ENCODE measurements around the gene FZD1. TPM values are rescaled to one million over a fixed set of nuclear protein-coding genes. Genes with fewer than 3 reads are reported as not detected.
A peak's percentile ranks its signal among the peaks of the same experiment; 100 is the strongest.

The FZD1 gene
- total RNA-seq, 2 donors from 2014 or later: 26.6 to 56.9 TPM

DNA sequence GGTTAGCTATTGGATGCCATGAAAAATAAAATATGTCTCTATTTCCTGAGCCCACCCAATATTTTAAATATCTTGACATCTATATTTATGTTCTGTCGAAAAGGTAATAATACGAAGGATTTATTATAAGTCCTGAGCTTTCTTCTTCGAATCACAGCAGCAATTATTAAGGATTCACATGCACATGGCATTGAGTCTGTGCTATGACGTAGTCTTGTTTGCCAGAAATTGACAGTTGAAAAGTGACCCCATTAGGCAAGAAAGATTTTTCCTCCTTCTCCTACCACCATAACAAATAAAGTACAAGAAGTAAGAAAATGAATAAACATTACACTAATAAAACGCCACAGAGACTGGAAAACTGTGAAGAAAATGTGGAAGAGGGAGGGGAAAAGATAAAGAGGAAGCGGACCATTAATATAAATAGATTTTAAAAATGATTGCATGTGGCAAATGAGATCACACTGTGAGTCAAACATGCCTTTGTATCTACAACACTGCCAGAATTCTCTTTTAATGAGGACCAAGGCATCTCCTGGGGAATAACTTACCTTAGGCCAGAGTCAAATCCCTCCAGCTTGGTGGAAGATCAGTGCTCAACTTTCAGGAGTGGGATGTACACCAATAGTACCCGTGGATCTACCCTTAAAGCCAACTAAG lies 21.6 kb downstream of the FZD1 start:
- Histone ChIP-seq H3K4me1 (replicated peaks) (no peaks in the 10 kb centered on the region), H3K27ac (no peak overlapping the region), H3K9me3 (no peaks in the 10 kb centered on the region), H3K27me3 (replicated peaks; ENCODE audit: insufficient read depth) (no peaks in the 10 kb centered on the region), H3K36me3 (no peaks in the 10 kb centered on the region), H3K4me3 (no peak overlapping the region)
- intact Hi-C loops (cut with DNase I): loop anchor here (10.0 kb wide), 1 partner anchor 59 kb away; no protein-coding TSS in a partner anchor
- DNase-seq (ENCODE audit: low spot score): no peak
- WGBS: 52% methylated on average over 7 of the region's 7 CpGs
- no peak for TF ChIP-seq POLR2AphosphoS5 (IDR thresholded peaks at IDR 0.05)
- TF ChIP-seq, protein P1, sequence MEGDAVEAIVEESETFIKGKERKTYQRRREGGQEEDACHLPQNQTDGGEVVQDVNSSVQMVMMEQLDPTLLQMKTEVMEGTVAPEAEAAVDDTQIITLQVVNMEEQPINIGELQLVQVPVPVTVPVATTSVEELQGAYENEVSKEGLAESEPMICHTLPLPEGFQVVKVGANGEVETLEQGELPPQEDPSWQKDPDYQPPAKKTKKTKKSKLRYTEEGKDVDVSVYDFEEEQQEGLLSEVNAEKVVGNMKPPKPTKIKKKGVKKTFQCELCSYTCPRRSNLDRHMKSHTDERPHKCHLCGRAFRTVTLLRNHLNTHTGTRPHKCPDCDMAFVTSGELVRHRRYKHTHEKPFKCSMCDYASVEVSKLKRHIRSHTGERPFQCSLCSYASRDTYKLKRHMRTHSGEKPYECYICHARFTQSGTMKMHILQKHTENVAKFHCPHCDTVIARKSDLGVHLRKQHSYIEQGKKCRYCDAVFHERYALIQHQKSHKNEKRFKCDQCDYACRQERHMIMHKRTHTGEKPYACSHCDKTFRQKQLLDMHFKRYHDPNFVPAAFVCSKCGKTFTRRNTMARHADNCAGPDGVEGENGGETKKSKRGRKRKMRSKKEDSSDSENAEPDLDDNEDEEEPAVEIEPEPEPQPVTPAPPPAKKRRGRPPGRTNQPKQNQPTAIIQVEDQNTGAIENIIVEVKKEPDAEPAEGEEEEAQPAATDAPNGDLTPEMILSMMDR (IDR thresholded peaks at IDR 0.05): no peak
- TF ChIP-seq POLR2A (IDR thresholded peaks at IDR 0.05): no peak

DNA sequence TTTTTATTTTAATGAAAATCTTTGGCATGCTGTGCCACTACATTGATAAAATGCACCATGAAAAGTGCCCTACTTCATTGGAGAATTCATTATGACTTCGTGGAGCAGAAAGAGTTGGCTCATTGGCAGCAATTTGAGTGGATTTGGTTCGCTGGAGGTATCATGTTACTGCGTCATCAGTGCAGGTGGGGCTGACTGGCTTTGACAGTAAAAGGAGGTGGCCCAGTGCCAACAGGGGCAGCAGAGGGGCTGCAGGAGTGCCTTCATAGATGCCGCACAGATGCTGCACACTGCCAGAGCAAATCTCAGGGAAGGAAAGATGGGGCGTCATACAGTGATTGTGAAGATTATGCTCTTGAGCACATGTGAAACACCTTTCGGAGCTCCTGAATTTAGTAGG lies 22.2 kb downstream of the FZD1 start:
- H3K36me3 ChIP-seq: no peaks in the 10 kb centered on the region
- intact Hi-C loops (cut with DNase I): loop anchor here (10.0 kb wide), 1 partner anchor 58 kb away; no protein-coding TSS in a partner anchor
- no peak for DNase-seq (ENCODE audit: low spot score)
- H3K4me3 ChIP-seq: no peak overlapping the region
- WGBS: 62% methylated on average over 6 of the region's 6 CpGs
- H3K4me1 ChIP-seq (replicated peaks): no peaks in the 10 kb centered on the region
- H3K27ac ChIP-seq: no peak overlapping the region
- TF ChIP-seq POLR2AphosphoS5 (IDR thresholded peaks at IDR 0.05) (no peak), POLR2A (IDR thresholded peaks at IDR 0.05) (no peak)
- TF ChIP-seq, protein P1 (IDR thresholded peaks at IDR 0.05): no peak
- no peaks in the 10 kb centered on the region for H3K9me3 ChIP-seq
- H3K27me3 ChIP-seq (replicated peaks; ENCODE audit: insufficient read depth): no peaks in the 10 kb centered on the region

DNA sequence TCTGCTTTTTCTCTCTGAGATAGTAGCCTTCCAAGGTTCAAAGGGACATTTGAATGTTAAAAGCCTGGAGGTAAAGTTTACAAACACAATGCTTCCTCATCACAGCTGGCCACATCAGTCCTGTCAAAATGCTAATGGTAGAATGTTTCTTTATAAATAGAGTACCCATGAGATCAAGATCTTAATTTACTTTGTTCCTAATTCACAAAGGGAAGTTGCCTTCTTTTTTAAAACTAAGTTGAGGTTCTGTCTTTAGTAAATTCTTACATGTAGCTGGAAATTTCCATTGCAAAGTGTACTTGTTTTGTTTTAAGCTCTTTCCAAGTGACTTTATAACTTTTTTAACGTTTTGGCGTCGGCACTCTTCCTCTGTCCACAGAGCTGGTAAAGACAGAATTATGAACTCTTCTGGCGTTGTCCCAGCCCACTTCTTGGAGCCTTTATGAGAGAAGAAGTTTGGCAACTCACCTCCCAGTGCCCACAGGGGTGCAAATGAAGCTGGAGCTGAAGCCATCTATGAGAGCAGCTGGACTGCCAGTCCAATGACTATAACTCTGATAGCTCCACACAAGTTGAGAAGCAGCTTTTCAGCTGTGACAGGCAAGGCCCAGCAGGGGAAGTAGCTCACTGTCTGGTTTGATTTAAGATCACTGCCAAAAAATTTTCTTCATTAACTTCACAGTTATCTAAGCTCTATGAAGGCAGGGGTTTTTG lies 23.3 kb downstream of the FZD1 start:
- WGBS: 4% methylated on average over 4 of the region's 4 CpGs
- no peaks in the 10 kb centered on the region for H3K4me1 ChIP-seq (replicated peaks)
- intact Hi-C loops (cut with DNase I): loop anchor here (10.0 kb wide), 1 partner anchor 57 kb away; no protein-coding TSS in a partner anchor
- H3K27me3 ChIP-seq (replicated peaks; ENCODE audit: insufficient read depth): no peaks in the 10 kb centered on the region
- H3K36me3 ChIP-seq: no peaks in the 10 kb centered on the region
- H3K9me3 ChIP-seq: no peaks in the 10 kb centered on the region
- no peak overlapping the region for H3K4me3 ChIP-seq
- TF ChIP-seq POLR2AphosphoS5 (IDR thresholded peaks at IDR 0.05) (no peak), POLR2A (IDR thresholded peaks at IDR 0.05) (no peak)
- TF ChIP-seq, protein P1 (IDR thresholded peaks at IDR 0.05): peak in 2 of 4 experiments; percentile 12 to 30
- peak; percentile 24 for DNase-seq (ENCODE audit: low spot score)
- peak overlapping the region in 1 of 2 donors; percentile 8 for H3K27ac ChIP-seq

DNA sequence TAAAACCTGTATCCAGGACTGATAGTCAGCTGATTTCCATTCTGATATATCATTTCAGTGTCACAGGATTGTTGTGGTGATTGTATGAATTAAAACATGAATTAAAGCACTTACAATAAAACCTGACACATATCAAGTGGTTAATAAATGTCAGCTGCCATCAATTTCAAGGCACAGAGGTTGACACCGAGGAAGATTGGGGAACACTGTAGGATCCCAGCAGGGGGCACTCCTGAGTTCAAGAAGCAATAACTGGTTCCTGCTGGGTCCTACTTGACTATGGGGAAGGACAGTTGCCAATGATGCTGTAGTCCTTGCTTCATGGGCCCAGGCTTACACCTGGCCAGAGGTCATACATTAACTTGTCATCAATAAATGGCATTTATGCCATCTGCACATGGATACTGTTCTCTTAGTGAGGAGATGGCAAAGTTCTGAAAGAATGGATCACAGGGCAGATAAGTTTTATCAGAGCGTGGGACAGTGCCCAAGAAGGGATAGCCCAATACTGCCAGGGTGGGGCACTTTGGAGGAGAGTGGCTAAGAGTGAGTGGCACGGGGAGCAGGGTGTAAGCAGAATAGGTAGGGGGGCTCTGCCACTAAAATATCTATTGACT lies 24.1 kb downstream of the FZD1 start:
- H3K9me3 ChIP-seq: no peaks in the 10 kb centered on the region
- H3K4me1 ChIP-seq (replicated peaks): no peaks in the 10 kb centered on the region
- no peak overlapping the region for H3K27ac ChIP-seq
- H3K36me3 ChIP-seq: no peaks in the 10 kb centered on the region
- TF ChIP-seq, protein P1 (IDR thresholded peaks at IDR 0.05): peak in 1 of 4 experiments; percentile 24
- TF ChIP-seq POLR2AphosphoS5 (IDR thresholded peaks at IDR 0.05): no peak
- no peak for TF ChIP-seq POLR2A (IDR thresholded peaks at IDR 0.05)
- no peaks in the 10 kb centered on the region for H3K27me3 ChIP-seq (replicated peaks; ENCODE audit: insufficient read depth)
- intact Hi-C loops (cut with DNase I): loop anchor here (10.0 kb wide), 1 partner anchor 56 kb away; no protein-coding TSS in a partner anchor
- no peak overlapping the region for H3K4me3 ChIP-seq
- 85% methylated on average over 3 of the region's 3 CpGs for whole genome bisulfite sequencing
- DNase-seq (ENCODE audit: low spot score): no peak
